Measurements from ENCODE around the gene CNKSR1.

Gene CNKSR1

DNA sequence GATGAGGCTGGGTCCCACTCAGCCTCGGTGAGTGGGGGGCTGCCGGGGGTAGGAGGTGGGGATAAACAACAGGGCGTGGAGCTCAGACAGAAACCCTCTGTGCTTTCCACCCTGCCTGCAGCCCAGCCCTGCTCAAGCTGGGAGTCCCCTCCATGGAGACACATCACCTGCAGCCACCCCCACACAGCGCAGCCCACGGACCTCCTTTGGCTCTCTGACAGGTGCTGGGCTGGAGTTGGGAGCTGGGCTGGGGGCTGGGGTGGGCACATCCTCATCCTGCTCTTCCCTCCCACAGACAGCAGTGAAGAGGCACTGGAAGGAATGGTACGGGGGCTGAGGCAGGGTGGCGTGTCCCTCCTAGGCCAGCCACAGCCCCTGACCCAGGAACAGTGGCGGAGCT lies 11.2 kb downstream of the CNKSR1 start:
- DNase-seq = no peak

DNA sequence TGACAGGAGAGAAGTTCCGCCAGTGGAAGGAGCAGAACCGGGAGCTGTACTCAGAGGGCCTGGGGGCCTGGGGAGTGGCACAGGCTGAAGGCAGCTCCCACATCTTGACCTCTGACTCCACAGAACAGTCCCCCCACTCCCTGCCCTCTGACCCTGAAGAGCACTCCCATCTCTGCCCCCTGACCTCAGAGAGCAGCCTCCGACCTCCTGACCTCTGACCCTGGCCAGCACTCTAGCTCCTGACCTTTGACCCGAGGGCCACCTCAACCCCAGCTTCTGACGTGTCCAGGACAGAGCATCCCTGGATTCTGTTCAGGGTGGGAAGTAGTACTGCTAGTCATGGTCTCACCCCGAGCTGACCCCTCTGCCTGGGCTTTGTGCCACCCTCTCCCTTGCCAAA lies 12.0 kb downstream of the CNKSR1 start:
- no peak for DNase-seq

- no peak for DNase-seq
These were observed 12.5 kb downstream of the CNKSR1 start for GRCh38 chr1:26189751-26190275.

- DNase-seq = peak in 1 of 2 donors; percentile 13
These were observed 13.2 kb downstream of the CNKSR1 start, which contains the start of gene CATSPER4 for GRCh38 chr1:26190373-26190987. TSS of gene CATSPER4 (plus strand) at chr1:26190602. CDS start at chr1:26190628, 26 bp downstream.

- no peak for DNase-seq
These were observed 14.4 kb downstream of the CNKSR1 start for GRCh38 chr1:26191739-26192138.

- DNase-seq = no peak
These were observed 18.5 kb downstream of the CNKSR1 start for GRCh38 chr1:26195805-26196204.

DNA sequence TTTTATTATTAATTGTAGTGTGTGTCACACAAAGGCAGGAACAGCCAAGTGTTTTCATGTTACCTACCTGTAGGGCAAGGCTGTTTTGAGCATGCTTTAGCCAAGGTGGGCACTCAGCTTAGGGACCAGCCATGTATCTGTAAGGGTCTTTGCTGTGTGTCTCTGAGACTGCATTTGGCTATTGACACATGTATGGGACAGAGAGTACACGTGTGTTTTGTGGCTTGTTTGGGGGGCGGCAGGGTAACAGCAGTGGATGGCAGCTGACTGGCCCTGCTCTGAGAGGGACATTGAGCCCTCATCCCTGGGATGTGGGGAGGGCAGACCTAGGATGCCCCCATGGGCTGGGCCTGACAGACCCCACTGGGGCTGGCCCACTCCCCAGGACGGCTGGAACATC lies 20.0 kb downstream of the CNKSR1 start:
- no peak for DNase-seq

- no peak for DNase-seq
These were observed 20.5 kb downstream of the CNKSR1 start for GRCh38 chr1:26197813-26198212.

DNA sequence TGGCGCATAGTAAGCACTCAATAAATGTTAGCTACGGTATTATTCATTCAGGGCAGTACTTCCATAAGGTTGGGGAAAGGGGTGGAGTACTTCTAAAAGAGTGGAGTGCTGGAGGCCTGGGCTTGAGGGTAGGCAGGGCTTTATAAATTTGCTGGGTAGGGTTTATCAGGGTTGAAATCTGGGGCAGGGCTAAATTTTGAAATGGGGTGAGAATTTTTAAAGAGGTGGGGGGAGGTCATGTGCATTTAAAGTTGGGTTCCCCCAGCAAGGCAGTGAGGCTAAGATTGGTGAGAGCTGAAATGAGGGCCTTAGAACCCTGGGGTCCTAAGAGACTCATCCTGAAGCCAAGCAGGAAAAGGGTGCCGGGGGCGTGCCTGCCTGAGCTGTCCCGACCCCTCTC lies 23.1 kb downstream of the CNKSR1 start:
- DNase-seq = no peak

DNA sequence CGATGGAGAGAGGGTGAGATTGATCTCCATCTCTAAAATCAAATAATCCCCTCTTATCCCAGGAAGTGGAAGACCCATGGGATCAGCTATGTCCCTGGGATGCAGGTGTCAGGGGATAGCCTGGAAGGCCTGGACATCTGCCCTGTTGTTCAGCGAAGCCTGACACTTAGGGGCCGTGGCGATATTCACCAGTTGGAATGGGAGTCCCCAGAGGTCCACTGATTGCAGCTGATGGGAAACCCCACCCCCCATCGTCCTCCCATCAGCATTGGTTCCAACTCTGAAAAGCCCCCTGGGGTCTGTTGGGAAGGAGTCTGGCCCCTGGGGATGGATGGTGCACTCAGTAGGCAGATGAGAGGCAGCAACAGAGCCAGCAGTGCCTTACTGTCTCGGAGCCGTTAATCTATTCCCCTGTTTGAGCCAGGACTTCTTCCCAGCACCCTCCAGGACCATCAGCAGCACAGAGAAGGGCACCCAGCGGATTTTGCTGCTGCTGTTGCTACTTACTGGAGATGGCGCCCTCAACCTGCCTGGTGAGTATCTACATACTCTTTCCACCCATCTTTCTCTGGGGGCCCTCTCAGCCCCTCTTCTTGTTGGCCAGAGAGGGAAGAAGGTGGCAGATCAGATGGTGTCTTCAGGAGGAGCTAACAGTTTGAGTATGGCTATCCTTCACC lies 26.5 kb downstream of the CNKSR1 start:
- DNase-seq = no peak

- DNase-seq = no peak
These were observed 33.0 kb downstream of the CNKSR1 start for GRCh38 chr1:26210147-26210870.

DNA sequence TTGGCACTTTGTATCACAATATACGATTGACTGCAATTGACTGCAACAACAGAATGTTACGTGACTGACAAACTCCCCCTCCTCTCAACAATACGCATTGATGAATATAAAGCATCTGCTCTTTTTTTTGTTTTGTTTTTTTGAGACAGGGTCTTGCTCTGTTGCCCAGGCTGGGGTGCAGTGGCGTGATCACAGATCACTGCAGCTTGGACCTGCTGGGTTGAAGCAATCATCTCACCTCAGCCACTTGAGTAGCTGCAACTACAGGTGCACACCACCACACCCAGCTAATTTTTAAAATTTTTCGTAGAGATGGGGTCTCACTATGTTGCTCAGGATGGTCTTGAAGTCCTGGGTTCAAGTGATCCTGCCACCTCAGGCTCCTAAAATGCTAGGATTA lies 35.4 kb downstream of the CNKSR1 start:
- no peak for DNase-seq

DNA sequence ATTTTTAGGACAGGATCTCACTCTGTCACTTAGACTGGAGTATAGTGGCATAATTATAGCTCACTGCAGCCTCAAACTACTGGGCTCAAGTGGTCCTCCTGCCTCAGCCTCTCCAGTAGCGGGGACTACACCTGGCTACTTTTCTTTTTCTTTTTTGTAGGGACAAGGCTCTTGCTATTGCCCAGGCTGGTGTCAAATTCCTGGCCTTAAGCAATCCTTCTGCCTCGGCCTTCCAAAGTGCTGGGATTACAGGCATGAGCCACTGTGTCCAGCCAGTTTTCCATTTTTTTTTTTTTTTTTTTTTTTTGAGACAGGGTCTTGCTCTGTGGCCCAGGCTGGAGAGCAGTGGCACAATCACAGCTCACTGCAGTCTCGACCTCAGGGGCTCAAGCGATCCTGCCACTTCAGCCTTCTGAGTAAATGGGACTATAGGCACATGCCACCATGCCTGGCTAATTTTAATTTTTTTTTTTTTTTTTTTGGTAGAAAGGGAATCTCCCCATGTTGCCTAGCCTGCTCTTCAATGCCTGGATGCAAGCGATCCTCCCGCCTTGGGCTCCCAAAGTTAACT lies 36.1 kb downstream of the CNKSR1 start:
- no peak for DNase-seq

DNA sequence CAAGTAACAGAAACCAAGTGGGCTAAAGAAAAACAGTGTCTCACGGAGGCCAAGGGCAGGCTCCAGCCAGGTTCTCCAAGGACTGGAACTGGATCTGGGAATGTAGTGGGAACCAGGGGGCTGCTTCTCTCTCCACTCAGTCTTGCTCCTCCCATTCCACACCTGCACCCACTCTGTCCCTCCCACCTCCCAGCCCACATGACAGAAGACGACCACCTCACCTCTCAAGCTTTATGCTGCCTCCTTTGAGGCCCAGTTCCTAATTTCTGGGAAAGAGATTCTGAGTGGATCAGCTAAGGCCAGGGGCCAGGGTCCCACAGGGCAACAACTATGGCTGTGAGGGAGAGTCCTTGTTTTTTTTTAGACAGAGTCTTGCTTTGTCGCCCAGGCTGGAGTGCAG lies 38.0 kb downstream of the CNKSR1 start:
- DNase-seq = no peak

GRCh38 chr1:26218906-26219494 lies 41.7 kb downstream of the CNKSR1 start:
- no peak for DNase-seq

- DNase-seq = no peak
These were observed 43.1 kb downstream of the CNKSR1 start for GRCh38 chr1:26220199-26220912.

GRCh38 chr1:26221094-26221493 lies 43.8 kb downstream of the CNKSR1 start:
- DNase-seq = no peak

DNA sequence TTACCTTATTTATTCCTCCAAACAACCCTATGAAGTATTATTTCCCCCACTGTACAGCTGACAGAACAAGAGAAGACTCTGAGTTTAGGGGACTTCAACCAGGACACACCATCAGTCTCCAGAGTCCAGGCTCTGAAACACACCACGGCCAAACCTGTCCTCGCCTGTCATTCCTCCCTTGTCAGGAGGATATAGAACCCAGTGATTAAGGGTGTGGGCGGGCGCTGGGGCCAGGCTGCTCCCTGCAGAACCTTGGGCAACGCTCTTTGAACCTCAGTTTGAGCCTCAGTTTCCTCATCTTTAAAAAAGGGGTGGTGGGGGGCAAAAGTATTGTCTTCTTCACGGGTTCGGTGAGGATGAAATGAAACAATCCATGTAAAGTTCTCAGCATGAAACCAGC lies 47.3 kb downstream of the CNKSR1 start:
- no peak for DNase-seq

DNA sequence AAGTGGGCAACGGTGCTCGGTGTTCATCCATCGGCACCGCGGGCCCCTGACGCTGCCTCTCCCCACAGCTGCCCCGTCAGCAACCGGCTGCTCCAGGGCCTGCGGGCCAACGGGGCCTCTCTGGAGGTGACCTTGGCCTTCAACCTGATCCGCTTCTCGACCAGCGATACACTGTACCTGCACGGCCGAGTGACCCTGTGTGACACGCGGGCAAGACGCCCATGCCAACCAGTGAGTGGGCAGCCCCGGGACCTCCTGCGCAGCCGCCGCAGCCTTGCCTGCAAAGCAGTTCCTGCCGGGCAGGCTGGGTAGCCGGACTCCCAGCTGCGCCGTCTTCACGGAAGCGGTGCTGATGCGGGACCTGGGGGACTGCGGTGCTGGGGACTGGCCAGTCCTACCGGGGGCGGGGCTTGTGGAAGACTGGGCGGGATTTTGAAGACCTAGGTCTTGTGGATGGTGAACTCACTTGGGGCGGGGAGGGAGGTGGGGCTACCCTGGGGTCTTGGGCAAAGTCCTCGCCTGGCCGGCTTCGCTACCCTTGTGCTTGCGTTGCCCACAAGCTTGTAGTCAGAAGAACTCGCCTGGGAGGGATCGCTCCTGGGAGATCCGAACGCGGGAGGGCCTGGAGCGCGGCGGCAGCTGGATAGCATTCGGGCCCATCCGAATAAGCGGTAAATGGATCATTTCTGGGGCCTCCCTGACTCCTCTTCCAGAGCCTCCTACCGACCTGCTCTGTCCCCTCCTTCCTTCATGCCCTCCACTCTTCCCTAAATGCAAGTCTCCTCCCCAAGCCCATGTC lies 47.9 kb downstream of the CNKSR1 start:
- peak in 1 of 2 donors; percentile 17 for DNase-seq

GRCh38 chr1:26230682-26231081 lies 53.4 kb downstream of the CNKSR1 start:
- peak in 1 of 2 donors; percentile 7 for DNase-seq

GRCh38 chr1:26233903-26234643 lies 56.8 kb downstream of the CNKSR1 start, which contains the start of gene CEP85:
TSS of gene CEP85 (plus strand) at chr1:26234200. CDS start at chr1:26239784, 5,584 bp downstream.
- DNase-seq = peak; percentile 89 to 97

Data from bone marrow (tissue), 2 donors.